Activated CD8-positive, alpha-beta memory T cell treated with anti-CD3 and anti-CD28 coated beads for 1 hour (primary cell): ENCODE results near the gene ASB1.
A peak's percentile ranks its signal among the peaks of the same experiment; 100 is the strongest.

Source experiments
- DNase-seq, 2 donors: peaks; one replicate each; pipeline ENCODE4 v3.0.0-alpha.2; 2020; ENCODE audit warnings: low read depth in 1 of 2; ENCODE audit errors: extremely low read depth in 1 of 2

Gene ASB1, protein sequence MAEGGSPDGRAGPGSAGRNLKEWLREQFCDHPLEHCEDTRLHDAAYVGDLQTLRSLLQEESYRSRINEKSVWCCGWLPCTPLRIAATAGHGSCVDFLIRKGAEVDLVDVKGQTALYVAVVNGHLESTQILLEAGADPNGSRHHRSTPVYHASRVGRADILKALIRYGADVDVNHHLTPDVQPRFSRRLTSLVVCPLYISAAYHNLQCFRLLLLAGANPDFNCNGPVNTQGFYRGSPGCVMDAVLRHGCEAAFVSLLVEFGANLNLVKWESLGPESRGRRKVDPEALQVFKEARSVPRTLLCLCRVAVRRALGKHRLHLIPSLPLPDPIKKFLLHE

DNA sequence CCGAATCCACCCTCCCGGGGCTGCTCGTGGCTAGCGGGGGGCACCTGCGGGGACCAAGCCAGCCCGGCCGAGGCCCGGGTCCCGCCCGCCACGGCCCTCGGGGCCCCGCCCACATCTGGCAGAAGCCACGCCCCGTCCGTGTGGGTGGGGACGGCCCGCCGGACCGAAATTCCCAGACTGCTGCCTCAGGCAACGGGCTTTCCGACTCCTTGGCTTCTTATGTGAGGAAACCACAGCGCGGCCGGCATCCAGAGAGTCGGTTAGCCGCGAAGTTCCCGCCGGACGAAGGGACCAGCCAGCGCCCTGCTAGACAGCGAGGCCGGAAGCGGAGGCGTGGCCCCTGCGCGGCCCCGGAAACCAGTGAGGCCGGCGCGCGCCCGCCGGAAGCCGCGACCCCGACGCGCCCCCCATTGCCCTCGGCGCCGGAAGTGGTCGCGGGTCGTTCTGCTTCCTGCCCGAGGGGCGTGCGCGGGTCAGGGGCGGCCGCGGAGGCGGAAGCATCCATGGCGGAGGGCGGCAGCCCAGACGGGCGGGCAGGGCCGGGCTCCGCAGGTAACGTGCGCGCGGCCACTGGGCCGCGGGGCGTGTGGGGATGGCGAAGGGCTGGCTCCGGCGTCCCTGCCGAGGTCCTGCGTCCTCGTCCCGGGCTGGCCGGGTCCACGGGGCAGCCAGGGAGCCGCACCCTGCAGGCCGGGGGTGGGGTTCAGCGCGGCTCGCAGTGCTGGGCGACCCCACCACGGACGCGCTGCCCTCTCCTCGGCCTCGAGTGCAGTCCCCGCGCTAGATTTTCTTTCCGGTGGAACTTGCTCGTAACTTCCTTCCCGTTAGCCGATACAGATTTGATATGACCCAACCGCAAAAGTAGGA lies at the start of gene ASB1:
Gene ASB1 (plus strand): TSS at position 360 of the 867 bp plus-strand sequence. CDS start 144 bp downstream, at position 504.
- DNase-seq, result peak; percentile 48 to 67

DNA sequence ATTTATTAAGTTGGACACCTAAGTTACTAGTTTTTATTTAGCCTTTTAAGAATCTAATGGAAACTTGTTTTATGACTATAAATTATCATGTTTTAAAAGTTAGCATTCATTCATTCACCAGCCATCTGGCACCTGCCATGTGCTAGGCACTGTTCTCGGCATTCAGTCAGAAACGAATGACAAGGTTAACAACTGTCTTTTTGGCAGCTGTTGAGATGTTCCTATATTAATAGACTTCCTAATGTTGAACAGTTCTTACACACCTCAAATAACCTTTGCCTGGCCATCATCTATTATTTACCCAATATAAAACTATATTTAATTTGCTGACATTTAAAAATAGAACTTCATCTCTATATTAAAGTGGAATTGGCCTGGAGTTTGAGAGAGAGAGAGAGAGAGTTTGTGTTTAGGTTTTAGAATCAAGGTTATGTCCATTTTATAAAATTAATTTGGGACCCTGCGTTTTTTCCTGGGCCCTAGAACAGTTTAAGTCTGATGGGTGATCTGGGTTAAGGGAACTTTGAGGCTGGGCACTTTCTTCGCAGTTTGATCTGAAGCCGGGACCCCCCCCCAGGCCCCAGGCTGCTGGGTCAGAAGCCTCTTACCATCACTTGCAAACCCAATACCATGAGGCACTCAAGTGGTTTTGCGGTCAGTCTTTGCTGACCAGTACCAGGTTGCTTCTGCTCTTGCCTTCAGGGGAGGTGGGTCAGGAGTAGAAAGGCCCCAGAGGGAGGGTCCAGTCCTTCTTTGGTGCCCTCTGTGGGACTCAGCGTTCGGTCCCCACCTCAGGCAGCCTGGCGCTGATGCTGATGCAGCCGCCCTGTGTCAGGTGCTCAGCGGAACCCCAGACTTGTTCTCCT lies 48.3 kb upstream of the ASB1 start:
- no peak for DNase-seq

DNA sequence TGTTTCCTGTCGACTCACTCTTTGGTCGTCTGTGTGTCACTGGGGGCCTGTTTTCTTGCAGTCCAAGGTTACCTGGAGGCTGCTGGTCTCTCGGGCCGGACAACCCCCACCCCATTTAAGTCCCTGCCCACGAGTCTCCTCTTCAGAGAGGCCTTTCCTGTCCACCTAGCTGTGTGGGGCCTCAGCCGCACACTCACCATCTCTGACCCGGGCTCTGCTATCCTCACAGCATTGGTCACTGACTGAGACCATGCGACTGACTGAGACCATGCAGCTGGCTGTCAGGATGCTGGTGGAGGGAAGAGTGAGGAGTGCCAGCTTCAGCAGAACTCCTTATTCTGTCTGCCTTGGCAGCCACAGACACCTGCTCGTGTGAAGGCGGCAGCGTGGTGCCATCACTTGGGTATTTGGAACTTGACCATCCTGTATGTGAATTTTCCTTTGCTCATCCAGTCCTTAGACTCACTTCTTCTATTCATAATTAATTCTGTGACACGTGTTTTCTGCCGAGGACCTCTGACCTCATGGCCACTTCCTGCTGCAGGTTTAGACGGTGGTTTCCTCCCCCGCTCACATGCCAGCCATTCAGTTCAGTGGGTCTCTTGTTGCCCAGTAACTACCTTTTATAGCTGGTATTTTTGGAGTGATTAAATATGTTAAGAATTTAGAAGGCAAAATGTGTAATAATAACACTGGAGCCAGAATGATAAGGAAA lies 47.5 kb upstream of the ASB1 start:
- no peak for DNase-seq

DNA sequence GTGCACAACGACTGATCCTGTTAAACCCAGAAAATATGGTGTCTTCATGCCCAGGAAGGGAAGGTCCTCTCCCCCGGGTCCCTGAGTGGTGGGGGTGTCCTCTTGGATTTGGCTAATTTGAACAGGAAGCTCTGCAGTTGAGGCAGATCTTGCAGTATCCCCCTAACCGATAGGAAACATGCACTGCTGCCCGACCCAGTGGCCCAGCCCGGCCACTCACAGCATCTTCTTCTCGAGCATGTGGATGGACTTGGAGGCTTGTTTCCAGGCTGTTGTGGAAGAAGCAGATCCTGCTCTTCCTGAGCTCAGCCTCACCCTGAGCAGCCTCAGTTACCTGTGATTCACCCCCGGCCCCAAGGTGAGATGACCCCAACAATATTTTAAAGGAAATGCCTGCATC lies 46.4 kb upstream of the ASB1 start:
- DNase-seq, result no peak

DNA sequence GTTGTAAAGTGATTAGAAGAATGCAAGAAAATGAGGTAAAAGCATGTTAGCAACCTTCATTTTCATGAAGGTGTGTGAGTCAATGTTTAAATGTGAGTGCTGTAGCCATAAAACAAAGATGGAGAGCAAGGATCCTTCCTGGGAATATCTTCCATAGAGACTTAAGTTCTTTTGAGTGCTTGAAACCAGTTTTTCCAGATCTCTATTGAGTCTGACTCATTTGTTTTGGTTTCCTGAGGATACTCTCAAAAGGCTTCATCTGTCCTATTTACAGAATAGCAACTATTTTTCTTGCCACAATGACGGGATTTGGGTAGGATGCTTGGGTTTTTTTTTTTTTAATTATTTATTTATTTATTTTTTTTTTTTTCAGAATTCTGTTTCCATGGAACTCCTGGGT lies 45.9 kb upstream of the ASB1 start:
- no peak for DNase-seq

DNA sequence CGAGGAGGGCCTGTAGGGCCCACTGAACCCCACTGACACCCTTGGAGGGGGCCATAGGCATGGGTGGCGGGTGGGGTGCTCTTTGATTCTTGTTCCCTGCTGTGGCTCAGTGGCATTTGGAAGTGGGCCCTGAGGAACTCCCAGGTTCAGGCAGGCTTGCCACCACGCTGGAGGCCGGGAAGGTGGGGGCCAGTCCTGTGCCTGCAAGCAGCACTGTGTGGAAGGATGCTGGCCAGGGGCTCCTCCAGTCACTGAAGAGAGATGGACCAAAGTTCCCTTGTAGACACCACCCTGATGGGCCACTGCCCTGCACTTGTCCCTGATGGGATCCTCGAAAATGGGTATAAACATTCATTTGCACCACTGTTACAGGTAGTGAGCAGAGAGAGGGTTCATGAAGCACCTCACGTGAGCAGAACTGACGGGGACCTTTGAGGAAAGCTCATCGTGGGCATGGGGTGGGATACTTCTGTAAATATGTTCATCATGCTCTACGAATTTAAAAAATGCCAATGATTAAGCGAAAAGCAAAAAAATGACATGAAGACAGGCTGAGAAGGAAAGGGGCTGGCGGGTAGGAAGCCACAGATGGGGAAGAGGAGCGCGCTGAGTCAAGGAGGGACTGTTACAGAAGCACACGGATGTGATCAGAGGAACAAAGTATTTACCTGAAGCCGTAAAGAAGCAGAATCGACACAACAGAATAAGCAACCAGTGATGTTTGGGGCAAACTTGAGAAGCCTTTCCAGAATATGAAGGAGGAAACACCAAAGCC lies 45.2 kb upstream of the ASB1 start:
- no peak for DNase-seq

DNA sequence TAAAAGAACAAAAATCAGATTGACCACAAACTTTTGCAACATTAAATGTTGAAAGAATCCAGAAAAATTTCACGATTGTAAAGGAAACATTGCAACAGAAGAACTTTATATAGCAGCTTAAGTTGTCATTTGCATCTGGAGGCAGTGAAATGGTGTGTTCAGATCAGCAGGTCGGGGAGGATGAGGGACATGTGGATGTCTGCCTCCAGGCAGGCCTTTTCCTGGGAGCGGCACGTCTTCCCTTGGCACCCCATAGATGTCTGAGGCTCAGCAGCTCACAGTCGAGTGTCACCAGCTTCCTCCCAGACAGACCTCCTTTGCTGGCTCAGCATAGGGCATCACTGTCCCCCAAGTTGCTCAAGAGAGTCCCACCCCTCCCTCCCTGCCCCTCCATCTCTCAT lies 44.3 kb upstream of the ASB1 start:
- DNase-seq, result no peak

DNA sequence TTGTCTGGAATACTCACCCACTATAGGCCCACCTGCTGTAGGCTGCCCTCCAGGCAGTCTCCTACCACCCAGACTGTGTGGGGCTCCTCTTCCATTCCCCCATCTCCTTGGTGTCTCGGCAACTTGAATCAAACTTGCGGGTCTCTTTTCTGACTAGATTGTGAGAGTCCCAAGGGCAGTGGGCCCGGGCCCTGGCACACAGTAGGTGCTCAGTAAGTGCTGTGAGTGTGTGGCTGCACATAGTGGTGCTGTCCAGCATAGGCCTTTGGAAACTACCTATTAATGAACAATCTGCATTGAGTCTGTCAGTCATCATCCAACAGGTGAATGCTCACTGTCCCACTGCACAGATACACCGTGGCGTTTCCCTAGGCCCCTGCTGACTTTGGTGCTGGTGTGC lies 43.6 kb upstream of the ASB1 start:
- DNase-seq, result no peak

DNA sequence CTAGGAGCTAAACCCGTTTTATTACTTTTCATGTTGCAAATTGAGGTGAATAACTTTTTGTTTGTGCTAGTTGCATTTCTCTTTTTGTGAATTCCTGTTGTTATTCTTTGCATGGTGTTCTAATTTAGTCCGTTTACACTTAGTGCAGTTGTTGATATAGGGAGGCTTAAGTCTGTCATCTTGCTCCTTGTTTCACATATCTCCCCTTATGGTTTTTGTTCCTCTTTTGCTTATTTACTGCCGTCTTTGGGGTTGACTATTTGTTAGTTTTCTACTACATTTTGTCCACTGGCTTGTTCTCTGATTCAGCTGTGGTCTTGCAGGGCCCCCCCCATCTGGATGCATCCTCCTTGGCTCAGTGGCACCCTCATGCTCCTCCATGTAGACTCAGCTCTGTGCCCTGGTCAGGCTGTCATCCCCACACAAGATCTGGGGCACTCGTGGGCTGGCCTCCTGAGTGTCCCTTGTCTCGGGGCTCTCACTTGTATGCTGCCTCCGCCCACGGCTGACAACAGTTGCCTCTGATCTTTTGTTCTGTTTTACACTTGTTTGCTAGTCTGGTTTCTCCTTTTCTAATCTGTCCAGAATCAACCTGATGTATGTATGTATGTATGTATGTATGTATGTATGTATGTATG lies 42.9 kb upstream of the ASB1 start:
- DNase-seq, result no peak

DNA sequence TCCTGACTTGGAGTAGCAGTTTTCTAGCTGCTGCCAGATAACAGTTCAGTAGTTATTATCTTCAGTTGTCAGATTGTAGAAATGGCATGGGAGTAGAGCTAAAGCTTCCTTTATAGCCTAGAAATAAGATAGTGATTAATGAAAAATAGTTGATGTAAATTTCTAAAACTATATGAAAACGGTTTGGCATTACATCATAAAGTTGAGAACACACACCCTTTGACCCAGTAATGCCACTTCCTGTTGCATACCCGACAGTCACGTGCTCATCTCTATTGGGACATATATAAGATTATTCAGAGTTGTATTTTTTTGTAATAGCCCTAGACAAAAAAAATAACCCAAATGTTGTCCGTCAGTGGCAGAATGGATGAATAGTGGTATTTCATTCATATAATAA lies 39.4 kb upstream of the ASB1 start:
- no peak for DNase-seq

DNA sequence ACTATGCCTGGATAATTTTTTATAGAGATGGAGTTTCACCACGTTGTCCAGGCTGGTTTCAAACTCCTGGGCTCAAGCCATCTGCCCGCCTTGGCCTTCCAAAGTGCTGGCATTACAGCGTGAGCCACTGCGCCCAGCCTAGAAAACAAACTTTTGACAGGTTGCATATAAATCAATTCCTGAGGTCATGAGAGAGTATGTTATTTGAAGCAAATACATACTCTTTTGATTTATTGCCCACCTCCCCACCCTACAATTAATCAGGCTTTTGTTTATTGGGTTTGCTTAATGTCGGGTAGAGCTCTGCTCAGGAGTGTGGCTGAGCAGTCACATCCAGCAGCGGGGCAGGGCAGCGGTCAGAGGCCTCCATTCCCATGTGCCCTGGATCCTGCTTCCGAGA lies 37.9 kb upstream of the ASB1 start:
- no peak for DNase-seq

DNA sequence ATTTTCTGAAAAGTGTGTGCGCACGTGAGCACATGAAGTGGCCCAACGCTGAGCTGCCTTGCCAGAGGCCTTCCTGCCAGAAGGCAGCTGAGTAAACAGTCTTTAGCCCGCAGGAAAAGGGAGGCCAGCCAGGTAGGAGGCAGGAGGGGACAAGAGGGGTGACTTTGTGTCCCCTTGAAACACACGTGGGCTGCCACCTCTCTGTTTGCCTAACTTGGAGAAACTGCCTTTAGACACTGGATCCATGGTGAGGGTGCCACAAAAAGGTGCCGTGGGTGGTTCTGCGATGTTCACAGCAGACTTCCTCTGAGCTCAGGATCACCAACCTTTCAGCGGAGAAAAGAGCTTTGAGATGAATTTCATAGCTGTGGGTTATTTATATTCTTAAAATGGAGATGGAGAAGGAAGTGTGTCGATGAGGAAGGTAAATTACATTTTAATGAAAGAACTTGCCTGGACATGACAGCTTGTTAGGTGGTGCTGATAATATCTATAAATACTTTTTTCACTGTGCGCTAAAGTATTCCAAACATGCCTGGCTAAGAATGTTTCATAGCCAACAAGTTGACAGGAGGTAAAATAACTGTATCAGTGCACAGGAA lies 36.6 kb upstream of the ASB1 start:
- DNase-seq, result no peak

DNA sequence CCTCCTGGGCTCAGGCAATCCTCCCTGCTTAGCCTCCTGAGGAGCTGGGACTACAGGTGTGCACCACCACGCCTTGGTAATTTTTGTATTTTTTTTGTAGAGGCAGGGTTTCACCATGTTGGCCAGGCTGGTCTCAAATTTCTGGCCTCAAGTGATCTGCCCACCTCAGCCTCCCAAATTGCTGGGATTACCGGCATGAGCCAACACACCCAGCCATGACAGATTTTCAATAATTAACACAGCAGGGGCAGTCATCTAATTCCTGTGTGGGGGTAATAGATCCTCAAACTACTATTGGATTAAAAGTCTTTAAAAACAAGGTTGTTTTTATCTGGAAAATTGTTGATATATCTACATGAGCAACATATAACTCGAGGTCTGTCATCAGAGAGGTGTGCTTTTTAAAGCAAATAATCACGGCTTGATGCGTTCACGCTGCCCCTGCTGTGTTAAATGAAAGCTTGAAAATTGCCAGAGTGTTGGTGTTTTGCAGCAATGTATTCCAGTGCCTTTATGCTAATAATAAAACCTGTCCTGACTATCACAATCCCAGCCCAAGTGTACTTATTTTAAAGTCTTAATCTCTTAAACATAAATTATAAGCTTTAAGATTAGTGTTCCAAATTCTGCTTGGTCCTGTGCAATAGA lies 35.6 kb upstream of the ASB1 start:
- no peak for DNase-seq

DNA sequence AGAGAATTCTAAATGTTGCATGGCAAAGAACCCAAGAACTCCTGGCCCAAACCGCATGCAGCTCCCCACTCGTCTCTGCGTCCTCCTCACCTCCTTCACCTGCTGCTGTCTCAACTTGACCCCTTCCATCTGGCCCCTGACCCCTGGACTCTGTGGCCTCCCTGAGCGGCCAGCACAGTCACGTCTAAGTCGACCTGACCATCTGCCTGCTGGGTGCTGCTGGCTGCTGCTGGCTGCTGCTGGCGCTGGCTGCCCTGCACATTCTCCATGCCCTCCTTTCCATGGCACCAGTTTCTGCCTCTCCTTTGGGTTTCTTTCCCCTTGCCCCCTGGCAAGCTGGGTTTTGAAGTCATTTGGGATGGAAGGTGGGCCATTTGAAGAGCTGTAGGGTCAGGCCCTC lies 30.1 kb upstream of the ASB1 start:
- no peak for DNase-seq

DNA sequence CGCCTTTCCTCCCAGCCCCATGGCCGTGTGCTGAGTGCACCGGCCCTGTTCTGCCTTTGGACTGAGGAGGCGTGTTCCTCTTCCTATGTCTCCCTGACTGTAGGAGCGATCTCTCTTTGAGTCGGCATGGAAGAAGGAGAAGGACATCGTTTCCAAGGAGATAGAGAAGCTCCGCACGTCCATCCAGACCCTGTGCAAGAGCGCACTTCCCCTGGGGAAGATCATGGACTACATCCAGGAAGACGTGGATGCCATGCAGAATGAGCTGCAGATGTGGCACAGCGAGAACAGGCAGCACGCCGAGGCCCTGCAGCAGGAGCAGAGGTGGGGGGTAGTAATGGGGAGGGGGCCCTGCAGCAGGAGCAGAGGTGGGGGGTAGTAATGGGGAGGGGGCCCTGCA lies 29.4 kb upstream of the ASB1 start:
- no peak for DNase-seq

DNA sequence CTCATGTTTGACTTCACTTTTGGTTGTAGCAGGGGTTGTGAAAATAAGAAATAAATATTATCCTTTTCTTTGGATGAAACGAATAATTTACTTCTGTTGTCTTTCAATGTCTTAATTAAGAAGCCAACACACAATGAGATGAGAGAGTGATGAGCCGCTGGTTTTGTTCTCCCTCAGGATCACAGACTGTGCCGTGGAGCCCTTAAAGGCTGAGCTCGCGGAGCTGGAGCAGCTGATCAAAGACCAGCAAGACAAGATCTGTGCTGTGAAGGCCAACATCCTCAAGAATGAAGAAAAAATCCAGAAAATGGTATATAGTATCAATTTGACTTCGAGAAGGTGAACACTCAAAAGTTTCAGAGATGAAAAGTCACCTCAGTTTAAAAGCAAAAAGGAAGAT lies 28.1 kb upstream of the ASB1 start:
- DNase-seq, result no peak

DNA sequence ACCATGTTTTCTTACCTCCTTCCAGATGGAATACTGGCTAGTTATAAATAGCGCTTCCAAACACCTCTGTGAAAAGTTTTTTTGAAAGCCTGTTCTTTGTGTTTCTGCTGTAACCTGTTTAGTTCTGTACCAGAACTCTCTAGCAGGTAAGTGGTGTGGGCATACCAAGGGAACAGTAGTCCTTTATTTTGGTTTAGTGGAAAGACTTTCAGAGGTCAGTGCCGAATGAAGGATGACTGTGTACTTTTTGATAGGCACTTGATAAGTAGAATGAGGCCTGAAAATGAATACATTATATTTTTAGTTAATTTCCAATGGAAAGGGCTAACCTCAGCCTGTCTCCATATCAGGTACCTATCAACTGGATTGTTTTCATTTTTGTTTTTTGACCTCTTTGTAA lies 27.6 kb upstream of the ASB1 start:
- no peak for DNase-seq

DNA sequence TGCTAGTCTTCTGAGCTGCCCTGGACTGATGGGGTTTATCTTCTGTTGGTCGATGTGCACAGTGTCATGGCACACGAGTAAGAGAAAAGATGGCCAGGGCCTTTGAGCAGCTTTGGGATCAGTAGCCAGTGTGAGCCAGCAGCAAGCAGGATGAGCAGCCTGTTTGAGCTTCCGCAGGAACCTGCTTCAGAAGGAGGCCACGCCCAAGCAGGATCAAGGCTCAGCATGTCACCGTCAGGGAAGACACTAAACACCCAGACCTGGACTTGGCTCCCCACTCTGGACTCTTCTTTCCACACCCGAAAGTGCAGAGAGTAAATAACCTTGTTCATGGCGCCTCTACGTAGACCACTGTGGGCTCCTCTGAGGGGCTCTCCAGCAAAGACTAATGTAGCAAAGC lies 25.2 kb upstream of the ASB1 start:
- DNase-seq, result no peak
